ENCODE measurements around the gene PRKRIP1.

Gene PRKRIP1

GRCh38 chr7:102390697-102391484 is 5.3 kb upstream of the PRKRIP1 start (continued):
- TF ChIP-seq, protein P1, sequence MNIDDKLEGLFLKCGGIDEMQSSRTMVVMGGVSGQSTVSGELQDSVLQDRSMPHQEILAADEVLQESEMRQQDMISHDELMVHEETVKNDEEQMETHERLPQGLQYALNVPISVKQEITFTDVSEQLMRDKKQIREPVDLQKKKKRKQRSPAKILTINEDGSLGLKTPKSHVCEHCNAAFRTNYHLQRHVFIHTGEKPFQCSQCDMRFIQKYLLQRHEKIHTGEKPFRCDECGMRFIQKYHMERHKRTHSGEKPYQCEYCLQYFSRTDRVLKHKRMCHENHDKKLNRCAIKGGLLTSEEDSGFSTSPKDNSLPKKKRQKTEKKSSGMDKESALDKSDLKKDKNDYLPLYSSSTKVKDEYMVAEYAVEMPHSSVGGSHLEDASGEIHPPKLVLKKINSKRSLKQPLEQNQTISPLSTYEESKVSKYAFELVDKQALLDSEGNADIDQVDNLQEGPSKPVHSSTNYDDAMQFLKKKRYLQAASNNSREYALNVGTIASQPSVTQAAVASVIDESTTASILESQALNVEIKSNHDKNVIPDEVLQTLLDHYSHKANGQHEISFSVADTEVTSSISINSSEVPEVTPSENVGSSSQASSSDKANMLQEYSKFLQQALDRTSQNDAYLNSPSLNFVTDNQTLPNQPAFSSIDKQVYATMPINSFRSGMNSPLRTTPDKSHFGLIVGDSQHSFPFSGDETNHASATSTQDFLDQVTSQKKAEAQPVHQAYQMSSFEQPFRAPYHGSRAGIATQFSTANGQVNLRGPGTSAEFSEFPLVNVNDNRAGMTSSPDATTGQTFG (tag by site-specific recombination; IDR thresholded peaks at IDR 0.05; ENCODE audit: borderline replicate concordance): no peak
- no peak for TF ChIP-seq ZNF132 (tag by site-specific recombination; IDR thresholded peaks at IDR 0.05; ENCODE audit: borderline replicate concordance)
- TF ChIP-seq ZNF341 (tag by site-specific recombination; IDR thresholded peaks at IDR 0.05; ENCODE audit: low read depth): no peak
- no peak for TF ChIP-seq MEIS1 (CRISPR knock-in tag; IDR thresholded peaks at IDR 0.05; ENCODE audit: borderline replicate concordance)
- TF ChIP-seq ZEB2 (tag by site-specific recombination; IDR thresholded peaks at IDR 0.05): no peak
- TF ChIP-seq ZNF354C (tag by site-specific recombination; IDR thresholded peaks at IDR 0.05; ENCODE audit: borderline replicate concordance, low read depth): no peak
- TF ChIP-seq PRDM1 (tag by site-specific recombination; IDR thresholded peaks at IDR 0.05): no peak
- TF ChIP-seq ZNF785 (tag by site-specific recombination; IDR thresholded peaks at IDR 0.05): no peak
- TF ChIP-seq ZBTB6 (tag by site-specific recombination; IDR thresholded peaks at IDR 0.05): no peak
- no peak for TF ChIP-seq ZNF677 (tag by site-specific recombination; IDR thresholded peaks at IDR 0.05)
- no peak for TF ChIP-seq PRDM2 (tag by site-specific recombination; IDR thresholded peaks at IDR 0.05; ENCODE audit: borderline replicate concordance)
- TF ChIP-seq ZNF501 (tag by site-specific recombination; IDR thresholded peaks at IDR 0.05): no peak
- TF ChIP-seq ZNF585B (tag by site-specific recombination; IDR thresholded peaks at IDR 0.05): no peak
- peak; percentile 71 for TF ChIP-seq ZBTB17 (tag by site-specific recombination; IDR thresholded peaks at IDR 0.05)
- no peak for TF ChIP-seq ZNF239 (tag by site-specific recombination; IDR thresholded peaks at IDR 0.05)
- TF ChIP-seq SALL2 (tag by site-specific recombination; IDR thresholded peaks at IDR 0.05; ENCODE audit: borderline replicate concordance): no peak
- TF ChIP-seq HOXD13 (CRISPR knock-in tag; IDR thresholded peaks at IDR 0.05; ENCODE audit: borderline replicate concordance): no peak
- no peak for TF ChIP-seq ZNF157 (tag by site-specific recombination; IDR thresholded peaks at IDR 0.05)
- peak; percentile 92 for TF ChIP-seq CTCF (tag by site-specific recombination; IDR thresholded peaks at IDR 0.05)
- TF ChIP-seq ZNF391 (tag by site-specific recombination; IDR thresholded peaks at IDR 0.05; ENCODE audit: borderline replicate concordance, low read depth): no peak
- no peak for TF ChIP-seq ZNF423 (tag by site-specific recombination; IDR thresholded peaks at IDR 0.05)
- no peak for TF ChIP-seq ZFP41 (tag by site-specific recombination; IDR thresholded peaks at IDR 0.05; ENCODE audit: borderline replicate concordance)
- no peak for TF ChIP-seq ZNF792 (tag by site-specific recombination; IDR thresholded peaks at IDR 0.05)
- no peak for TF ChIP-seq ZBTB48 (tag by site-specific recombination; IDR thresholded peaks at IDR 0.05)
- no peak for TF ChIP-seq ZNF302 (tag by site-specific recombination; IDR thresholded peaks at IDR 0.05; ENCODE audit: low read depth)
- TF ChIP-seq ZNF791 (tag by site-specific recombination; IDR thresholded peaks at IDR 0.05): no peak
- no peak for TF ChIP-seq ZNF311 (tag by site-specific recombination; IDR thresholded peaks at IDR 0.05; ENCODE audit: borderline replicate concordance)
- TF ChIP-seq ZBTB21 (tag by site-specific recombination; IDR thresholded peaks at IDR 0.05): 0 out of 2 replicates have a peak, but pooled peaks have one; percentile 39
- TF ChIP-seq KLF10 (tag by site-specific recombination; IDR thresholded peaks at IDR 0.05): no peak
- TF ChIP-seq ZNF830 (tag by site-specific recombination; IDR thresholded peaks at IDR 0.05; ENCODE audit: low read depth): no peak
